ENCODE measurements around the gene TNNC1. TPM values are rescaled to one million over a fixed set of nuclear protein-coding genes. Genes with fewer than 3 reads are reported as not detected.

Gene TNNC1
- total RNA-seq, 1 donor from 2014 or later: 5.7 TPM

DNA sequence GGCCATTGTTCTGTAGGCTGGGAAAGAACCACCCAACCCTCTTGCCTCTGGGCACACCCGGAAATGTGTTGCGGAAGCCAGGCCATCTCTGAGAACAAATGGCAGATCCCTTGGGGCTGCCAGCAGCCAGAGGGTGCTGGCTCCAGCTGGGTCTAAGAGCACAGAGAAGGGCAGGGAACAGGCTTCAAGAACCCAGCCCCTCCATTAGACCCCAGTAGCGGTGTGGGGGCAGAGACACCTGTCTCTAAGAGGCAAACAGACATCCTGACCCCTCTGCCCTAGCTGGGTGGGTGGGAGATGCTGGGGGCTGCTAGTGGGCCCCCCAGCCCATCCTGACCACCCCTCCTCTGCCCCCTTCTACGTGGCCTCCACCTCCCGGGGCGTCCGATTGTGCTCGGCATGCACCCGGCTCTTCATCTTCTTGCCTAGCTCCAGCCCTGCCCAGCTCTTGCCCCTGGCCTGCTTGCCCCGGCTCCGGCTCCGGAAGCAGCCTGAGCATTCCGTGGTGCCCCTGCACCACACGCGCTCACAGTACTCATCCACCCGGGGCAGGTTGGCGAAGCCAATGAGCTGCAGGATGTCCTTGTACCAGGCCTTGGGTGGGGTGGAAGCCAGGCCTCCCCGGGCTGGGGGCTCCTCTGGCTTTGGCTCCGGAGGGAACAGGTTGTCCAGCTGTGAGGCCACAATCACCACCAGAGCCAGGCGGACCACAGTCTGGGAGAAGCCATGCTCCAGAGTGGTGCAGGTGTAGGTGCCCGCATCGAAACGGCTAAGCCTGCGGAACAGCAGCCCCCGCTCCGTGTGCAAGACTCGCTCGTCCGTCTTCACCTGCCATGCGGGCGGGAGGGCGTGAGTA, 18.4 kb downstream of the TNNC1 start:
- no peak overlapping the region for H3K4me3 ChIP-seq (ENCODE audit: low read depth, low read length)
- no peak for DNase-seq (ENCODE audit: low read depth)
- TF ChIP-seq, protein P1, sequence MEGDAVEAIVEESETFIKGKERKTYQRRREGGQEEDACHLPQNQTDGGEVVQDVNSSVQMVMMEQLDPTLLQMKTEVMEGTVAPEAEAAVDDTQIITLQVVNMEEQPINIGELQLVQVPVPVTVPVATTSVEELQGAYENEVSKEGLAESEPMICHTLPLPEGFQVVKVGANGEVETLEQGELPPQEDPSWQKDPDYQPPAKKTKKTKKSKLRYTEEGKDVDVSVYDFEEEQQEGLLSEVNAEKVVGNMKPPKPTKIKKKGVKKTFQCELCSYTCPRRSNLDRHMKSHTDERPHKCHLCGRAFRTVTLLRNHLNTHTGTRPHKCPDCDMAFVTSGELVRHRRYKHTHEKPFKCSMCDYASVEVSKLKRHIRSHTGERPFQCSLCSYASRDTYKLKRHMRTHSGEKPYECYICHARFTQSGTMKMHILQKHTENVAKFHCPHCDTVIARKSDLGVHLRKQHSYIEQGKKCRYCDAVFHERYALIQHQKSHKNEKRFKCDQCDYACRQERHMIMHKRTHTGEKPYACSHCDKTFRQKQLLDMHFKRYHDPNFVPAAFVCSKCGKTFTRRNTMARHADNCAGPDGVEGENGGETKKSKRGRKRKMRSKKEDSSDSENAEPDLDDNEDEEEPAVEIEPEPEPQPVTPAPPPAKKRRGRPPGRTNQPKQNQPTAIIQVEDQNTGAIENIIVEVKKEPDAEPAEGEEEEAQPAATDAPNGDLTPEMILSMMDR (IDR thresholded peaks at IDR 0.05; ENCODE audit: insufficient read depth, low read length, poor library complexity, severe bottlenecking): no peak
- H3K36me3 ChIP-seq (ENCODE audit: control insufficient read depth, insufficient read depth, low read length): no peaks in the 10 kb centered on the region
- peaks cover 5% of the 10 kb centered on the region for H3K27me3 ChIP-seq (ENCODE audit: control insufficient read depth, insufficient read depth, low read length)

DNA sequence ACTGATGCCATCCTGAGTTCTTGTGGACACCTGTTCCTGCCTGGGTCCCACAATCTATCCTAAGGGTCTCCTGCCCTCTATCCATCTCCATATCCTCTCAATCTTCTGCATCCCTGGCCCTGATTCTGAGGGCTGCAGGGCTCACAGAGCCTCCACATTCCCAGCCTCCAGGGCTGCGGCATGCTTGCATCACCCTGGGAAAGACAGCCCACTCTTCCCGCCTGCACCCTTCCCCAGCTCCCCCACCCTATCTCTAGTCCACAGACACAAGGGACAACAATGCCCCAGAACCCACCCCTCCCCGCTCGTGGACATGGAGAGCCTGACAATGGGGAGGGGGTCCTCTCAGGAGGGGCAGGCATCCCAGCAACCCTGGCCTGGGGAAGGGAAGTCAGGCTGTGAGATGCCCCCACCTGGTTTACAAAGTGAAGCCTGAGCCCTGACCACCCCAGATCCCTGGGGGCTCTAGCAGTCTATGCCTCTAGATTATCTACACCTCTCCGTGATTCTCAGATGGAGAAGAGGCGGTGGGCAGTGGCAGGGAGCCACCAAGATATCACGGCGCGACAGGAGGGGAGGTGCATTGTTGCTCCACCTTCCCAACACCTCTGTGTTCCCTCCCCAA, 19.2 kb downstream of the TNNC1 start:
- TF ChIP-seq, protein P1 (IDR thresholded peaks at IDR 0.05; ENCODE audit: insufficient read depth, low read length, poor library complexity, severe bottlenecking): no peak
- DNase-seq (ENCODE audit: low read depth): no peak
- peaks cover 5% of the 10 kb centered on the region for H3K27me3 ChIP-seq (ENCODE audit: control insufficient read depth, insufficient read depth, low read length)
- no peaks in the 10 kb centered on the region for H3K36me3 ChIP-seq (ENCODE audit: control insufficient read depth, insufficient read depth, low read length)
- no peak overlapping the region for H3K4me3 ChIP-seq (ENCODE audit: low read depth, low read length)

DNA sequence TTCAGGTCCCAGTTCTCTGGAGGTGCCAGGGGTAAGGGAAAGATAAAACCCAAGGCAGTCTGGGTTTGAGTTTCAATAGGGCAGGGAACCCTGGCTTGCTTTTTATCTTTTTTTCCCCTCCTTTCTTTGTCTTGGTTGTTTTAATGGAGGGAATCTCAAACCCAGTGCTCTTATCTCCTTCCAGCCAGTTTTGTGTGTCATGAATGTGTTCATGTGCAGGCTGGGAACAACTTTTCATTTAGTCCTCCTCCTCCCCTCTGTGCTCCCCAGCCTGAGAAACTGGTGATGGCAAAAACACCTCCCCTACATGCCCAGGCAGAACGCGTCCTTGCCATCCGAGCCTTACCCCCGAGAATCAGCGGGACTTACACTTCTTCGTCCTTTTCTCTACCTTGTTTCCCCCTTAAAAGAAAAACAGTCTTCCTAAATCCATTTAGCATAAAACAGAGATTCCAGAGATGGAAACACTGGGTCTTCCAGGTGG, 19.8 kb downstream of the TNNC1 start:
- Histone ChIP-seq H3K27me3 (ENCODE audit: control insufficient read depth, insufficient read depth, low read length) (peaks cover 5% of the 10 kb centered on the region), H3K36me3 (ENCODE audit: control insufficient read depth, insufficient read depth, low read length) (no peaks in the 10 kb centered on the region), H3K4me3 (ENCODE audit: low read depth, low read length) (no peak overlapping the region)
- DNase-seq (ENCODE audit: low read depth): no peak
- TF ChIP-seq, protein P1 (IDR thresholded peaks at IDR 0.05; ENCODE audit: insufficient read depth, low read length, poor library complexity, severe bottlenecking): no peak

DNA sequence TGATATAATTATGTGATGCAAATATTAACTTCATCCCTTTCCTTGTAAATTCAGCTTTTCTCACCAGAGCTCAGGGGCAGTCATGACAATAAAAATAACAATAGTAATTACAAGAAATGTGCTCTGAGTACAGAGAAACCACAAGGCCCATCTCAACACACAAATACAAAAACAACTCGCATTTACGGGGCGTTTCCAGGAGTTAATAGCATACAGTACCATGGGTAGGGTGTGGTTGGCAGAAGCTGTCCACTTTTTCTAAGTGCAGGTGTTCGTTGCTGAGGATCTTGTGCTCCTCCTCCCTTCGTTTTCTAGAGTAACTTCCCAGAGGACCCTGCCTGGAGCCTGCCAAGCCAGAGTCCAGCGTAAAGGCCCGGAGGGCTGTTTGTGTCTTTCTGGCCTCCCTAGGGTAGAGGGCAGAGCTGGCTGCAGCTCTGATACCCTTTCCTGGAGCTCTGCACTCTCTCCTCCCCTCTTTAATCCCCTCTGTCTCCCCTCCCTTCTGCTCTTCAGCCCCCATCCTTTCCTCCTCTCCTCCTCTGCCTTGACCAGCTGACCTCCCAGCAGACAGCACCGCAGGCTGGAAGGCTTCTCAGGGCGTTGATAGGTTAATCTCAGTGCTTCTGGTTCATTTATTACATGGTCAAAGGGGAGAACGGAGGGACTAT, 20.4 kb downstream of the TNNC1 start:
- Histone ChIP-seq H3K4me3 (ENCODE audit: low read depth, low read length) (no peak overlapping the region), H3K27me3 (ENCODE audit: control insufficient read depth, insufficient read depth, low read length) (peaks cover 5% of the 10 kb centered on the region), H3K36me3 (ENCODE audit: control insufficient read depth, insufficient read depth, low read length) (no peaks in the 10 kb centered on the region)
- TF ChIP-seq, protein P1 (IDR thresholded peaks at IDR 0.05; ENCODE audit: insufficient read depth, low read length, poor library complexity, severe bottlenecking): no peak
- DNase-seq (ENCODE audit: low read depth): no peak

DNA sequence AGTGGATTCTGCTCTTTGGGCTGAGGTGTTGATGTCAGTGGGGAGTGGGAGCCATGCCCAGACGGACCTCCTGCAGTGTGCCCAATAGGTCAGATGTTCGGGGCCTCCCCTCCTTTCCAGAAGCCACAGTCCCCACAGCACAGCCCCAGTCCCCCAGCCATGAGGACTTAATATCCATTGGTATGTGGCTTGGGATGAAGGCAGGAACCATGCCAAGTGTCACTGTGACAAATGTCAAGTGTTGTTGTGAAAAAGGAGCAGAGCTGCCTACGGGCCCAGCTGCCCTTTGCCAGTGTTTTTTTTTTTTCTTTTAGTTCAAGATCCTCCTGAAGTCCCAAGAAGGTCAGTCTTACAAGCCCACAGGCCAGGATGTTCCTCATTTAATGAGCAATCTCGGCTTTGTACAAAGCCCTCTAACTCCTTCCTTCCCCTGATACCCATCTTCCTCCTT, 21.1 kb downstream of the TNNC1 start:
- no peak overlapping the region for H3K4me3 ChIP-seq (ENCODE audit: low read depth, low read length)
- H3K27me3 ChIP-seq (ENCODE audit: control insufficient read depth, insufficient read depth, low read length): peaks cover 5% of the 10 kb centered on the region
- TF ChIP-seq, protein P1 (IDR thresholded peaks at IDR 0.05; ENCODE audit: insufficient read depth, low read length, poor library complexity, severe bottlenecking): no peak
- no peaks in the 10 kb centered on the region for H3K36me3 ChIP-seq (ENCODE audit: control insufficient read depth, insufficient read depth, low read length)
- no peak for DNase-seq (ENCODE audit: low read depth)

All from kidney epithelial cell (primary cell).